Chondrocyte (in vitro differentiated cells): Measurements from ENCODE around the gene CASZ1. TPM values are rescaled to one million over a fixed set of nuclear protein-coding genes. Genes with fewer than 3 reads are reported as not detected.

Experiments used
- DNase-seq: peaks from one replicate; pipeline ENCODE4 v3.0.0; 2021; ENCODE audit warnings: mixed read lengths, low spot score
- H3K27ac Mint-ChIP-seq: one replicate; pipeline ENCODE4 v1.8.0; 2021; ENCODE audit warnings: mild to moderate bottlenecking, moderate library complexity, mixed read lengths; ENCODE audit not compliant: unreplicated experiment
- H3K27me3 Mint-ChIP-seq: 2 replicates; pipeline ENCODE4 v1.8.0; 2021; ENCODE audit warnings: low read depth, mixed read lengths
- H3K36me3 Mint-ChIP-seq: 2 replicates; pipeline ENCODE4 v1.8.0; 2021; ENCODE audit warnings: low read depth, mixed read lengths
- H3K4me1 Mint-ChIP-seq: 2 replicates; pipeline ENCODE4 v1.8.0; 2021; ENCODE audit warnings: low read depth, mild to moderate bottlenecking, mixed read lengths
- H3K4me3 Mint-ChIP-seq: one replicate; pipeline ENCODE4 v1.8.0; 2021; ENCODE audit warnings: mild to moderate bottlenecking, moderate library complexity, mixed read lengths; ENCODE audit not compliant: unreplicated experiment
- H3K9me3 Mint-ChIP-seq: 2 replicates; pipeline ENCODE4 v1.8.0; 2021; ENCODE audit warnings: low read depth, mixed read lengths
- CTCF ChIP-seq: fragments of 200-600 bp; sonication (generic); IDR thresholded peaks from 2 replicates; pipeline ENCODE4 v1.5.0; 2021; ENCODE audit warnings: antibody characterized with exemption, mild to moderate bottlenecking, moderate library complexity
- total RNA-seq: library from RNA; stranded (reverse); gene quantifications from 3 replicates; pipeline ENCODE4 v1.2.1, GENCODE V29; 2021

Gene CASZ1
- total RNA-seq, 1 donor from 2014 or later = 4.1 TPM

- H3K4me3 Mint-ChIP-seq = no peak overlapping the region
- H3K4me1 Mint-ChIP-seq = peaks cover 20% of the 10 kb centered on the region
- H3K36me3 Mint-ChIP-seq = no peaks in the 10 kb centered on the region
- no peak for DNase-seq
- H3K27ac Mint-ChIP-seq = no peak overlapping the region
- H3K9me3 Mint-ChIP-seq = no peaks in the 10 kb centered on the region
- TF ChIP-seq CTCF = no peak
- peaks cover 29% of the 10 kb centered on the region for H3K27me3 Mint-ChIP-seq
Observed at GRCh38 chr1:10721381-10722321, 74.8 kb downstream of the CASZ1 start.

GRCh38 chr1:10720635-10721034, 75.8 kb downstream of the CASZ1 start:
- no peaks in the 10 kb centered on the region for H3K36me3 Mint-ChIP-seq
- peaks cover 18% of the 10 kb centered on the region for H3K4me1 Mint-ChIP-seq
- H3K27me3 Mint-ChIP-seq = peaks cover 33% of the 10 kb centered on the region
- H3K4me3 Mint-ChIP-seq = no peak overlapping the region
- DNase-seq = no peak
- TF ChIP-seq CTCF = no peak
- no peak overlapping the region for H3K27ac Mint-ChIP-seq
- H3K9me3 Mint-ChIP-seq = no peaks in the 10 kb centered on the region

DNA sequence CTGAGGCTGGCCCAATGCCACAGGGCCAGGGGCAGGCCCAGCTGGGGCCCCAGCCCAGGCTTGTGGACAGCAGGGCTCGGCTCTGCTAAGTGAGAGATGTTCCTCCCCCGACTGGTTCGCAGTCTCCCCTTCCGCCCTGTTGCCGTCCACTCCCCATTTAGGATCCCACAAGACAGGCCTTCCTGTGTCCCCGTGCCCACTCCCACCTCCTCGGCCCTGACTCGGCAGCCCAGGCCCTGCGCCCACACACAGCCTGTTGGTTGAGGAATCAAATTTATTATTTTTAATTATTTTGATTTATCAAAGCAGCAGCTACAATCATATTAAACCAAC, 78.4 kb downstream of the CASZ1 start:
- H3K36me3 Mint-ChIP-seq = no peaks in the 10 kb centered on the region
- no peaks in the 10 kb centered on the region for H3K9me3 Mint-ChIP-seq
- no peak for TF ChIP-seq CTCF
- no peak overlapping the region for H3K4me3 Mint-ChIP-seq
- peaks cover 27% of the 10 kb centered on the region for H3K27me3 Mint-ChIP-seq
- DNase-seq = no peak
- H3K27ac Mint-ChIP-seq = no peak overlapping the region
- peaks cover 10% of the 10 kb centered on the region for H3K4me1 Mint-ChIP-seq

DNA sequence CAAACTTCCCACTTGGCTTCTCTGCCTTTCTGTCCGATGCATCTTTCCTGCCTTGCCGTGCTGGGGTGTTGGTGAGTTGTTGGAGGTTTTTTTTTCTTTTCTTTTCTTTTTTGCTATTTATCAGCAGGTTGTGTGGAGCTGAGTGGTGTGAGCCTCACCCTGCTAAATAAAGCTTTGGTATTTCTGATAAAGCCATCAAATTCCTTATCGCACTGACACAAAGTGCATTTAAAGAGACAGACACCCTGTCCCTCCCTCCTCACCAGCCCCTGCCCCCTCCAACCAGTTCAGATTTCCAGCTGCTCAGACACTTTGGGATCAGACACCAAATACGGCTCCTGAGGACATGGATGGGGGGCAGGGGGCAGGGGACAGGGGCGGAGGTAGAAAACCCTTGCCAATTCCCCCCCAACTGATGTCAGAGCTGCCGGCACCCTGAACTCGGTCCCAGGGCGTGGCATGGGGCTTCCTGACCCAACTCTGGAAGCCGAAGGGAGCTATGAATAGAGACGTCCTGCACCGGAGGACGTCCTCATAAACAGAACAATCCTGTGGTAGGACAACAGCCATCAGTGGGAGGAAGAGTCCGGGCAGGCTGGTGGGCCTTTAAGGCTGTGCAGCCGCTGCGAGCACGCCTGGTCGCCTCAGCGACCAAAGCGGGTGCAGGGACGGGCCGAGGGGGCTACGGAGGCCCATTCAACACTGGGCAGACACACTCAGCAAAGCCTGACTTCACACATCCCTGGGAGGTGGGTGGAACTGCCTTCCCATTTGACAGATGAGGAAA, 79.0 kb downstream of the CASZ1 start:
- Mint-ChIP-seq H3K36me3 (no peaks in the 10 kb centered on the region), H3K27me3 (peaks cover 25% of the 10 kb centered on the region), H3K27ac (no peak overlapping the region), H3K4me1 (peaks cover 10% of the 10 kb centered on the region), H3K4me3 (no peak overlapping the region), H3K9me3 (no peaks in the 10 kb centered on the region)
- TF ChIP-seq CTCF = no peak
- no peak for DNase-seq

GRCh38 chr1:10716840-10717239, 79.6 kb downstream of the CASZ1 start:
- Mint-ChIP-seq H3K4me1 (peaks cover 10% of the 10 kb centered on the region), H3K4me3 (no peak overlapping the region)

More at GRCh38 chr1:10716840-10717239, 79.6 kb downstream of the CASZ1 start:
- Mint-ChIP-seq H3K36me3 (no peaks in the 10 kb centered on the region), H3K9me3 (no peaks in the 10 kb centered on the region), H3K27me3 (peaks cover 25% of the 10 kb centered on the region), H3K27ac (no peak overlapping the region)
- TF ChIP-seq CTCF = no peak
- no peak for DNase-seq
